IMR-90 (cell line): ENCODE data around the gene EGLN3.

Experiments
- BHLHE40 ChIP-seq: fragments of 150-350 bp; IDR thresholded peaks from 2 replicates; pipeline ENCODE4 v1.6.1; 2016; ENCODE audit warnings: mild to moderate bottlenecking, low read depth, low read length
- CEBPB ChIP-seq: IDR thresholded peaks from 2 replicates; pipeline ENCODE4 v1.6.1; 2012; ENCODE audit warnings: low read depth, low read length, improper control_type of control experiment
- CHD1 ChIP-seq: IDR thresholded peaks from 2 replicates; pipeline ENCODE4 v1.6.1; 2012; ENCODE audit warnings: low read depth, low read length, improper control_type of control experiment
- ELK1 ChIP-seq: fragments of 150-350 bp; IDR thresholded peaks from 2 replicates; pipeline ENCODE4 v1.6.1; 2016; ENCODE audit warnings: low read depth, mild to moderate bottlenecking, low read length, moderate library complexity, borderline replicate concordance
- MXI1 ChIP-seq: IDR thresholded peaks from 2 replicates; pipeline ENCODE4 v1.6.1; 2012; ENCODE audit warnings: low read depth, mild to moderate bottlenecking, low read length, moderate library complexity, borderline replicate concordance
- POLR2A ChIP-seq: IDR thresholded peaks from 2 replicates; pipeline ENCODE4 v1.6.1; 2012; ENCODE audit warnings: mild to moderate bottlenecking, low read depth, low read length
- RAD21 ChIP-seq: IDR thresholded peaks from 2 replicates; pipeline ENCODE4 v1.6.1; 2012; ENCODE audit warnings: low read length, improper control_type of control experiment
- SMC3 ChIP-seq: fragments of 150-350 bp; IDR thresholded peaks from 2 replicates; pipeline ENCODE4 v1.6.1; 2016; ENCODE audit warnings: low read depth, mild to moderate bottlenecking, antibody characterized with exemption, low read length, moderate library complexity
- TF ChIP-seq, protein P1 (sequence below): conservative IDR thresholded peaks from 2 replicates; pipeline ENCODE4 v1.5.1; 2012; ENCODE audit warnings: mild to moderate bottlenecking, low read depth, low read length, improper control_type of control experiment

GRCh38 chr14:33927944-33928343 is 22.9 kb downstream of the EGLN3 start:
- TF ChIP-seq CHD1: no peak
- no peak for TF ChIP-seq MXI1
- TF ChIP-seq RAD21: no peak
- no peak for TF ChIP-seq BHLHE40
- no peak for TF ChIP-seq SMC3
- TF ChIP-seq, protein P1, sequence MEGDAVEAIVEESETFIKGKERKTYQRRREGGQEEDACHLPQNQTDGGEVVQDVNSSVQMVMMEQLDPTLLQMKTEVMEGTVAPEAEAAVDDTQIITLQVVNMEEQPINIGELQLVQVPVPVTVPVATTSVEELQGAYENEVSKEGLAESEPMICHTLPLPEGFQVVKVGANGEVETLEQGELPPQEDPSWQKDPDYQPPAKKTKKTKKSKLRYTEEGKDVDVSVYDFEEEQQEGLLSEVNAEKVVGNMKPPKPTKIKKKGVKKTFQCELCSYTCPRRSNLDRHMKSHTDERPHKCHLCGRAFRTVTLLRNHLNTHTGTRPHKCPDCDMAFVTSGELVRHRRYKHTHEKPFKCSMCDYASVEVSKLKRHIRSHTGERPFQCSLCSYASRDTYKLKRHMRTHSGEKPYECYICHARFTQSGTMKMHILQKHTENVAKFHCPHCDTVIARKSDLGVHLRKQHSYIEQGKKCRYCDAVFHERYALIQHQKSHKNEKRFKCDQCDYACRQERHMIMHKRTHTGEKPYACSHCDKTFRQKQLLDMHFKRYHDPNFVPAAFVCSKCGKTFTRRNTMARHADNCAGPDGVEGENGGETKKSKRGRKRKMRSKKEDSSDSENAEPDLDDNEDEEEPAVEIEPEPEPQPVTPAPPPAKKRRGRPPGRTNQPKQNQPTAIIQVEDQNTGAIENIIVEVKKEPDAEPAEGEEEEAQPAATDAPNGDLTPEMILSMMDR: no peak
- TF ChIP-seq CEBPB: no peak
- TF ChIP-seq POLR2A: no peak
- TF ChIP-seq ELK1: no peak
